Naive thymus-derived CD4-positive, alpha-beta T cell (primary cell): ENCODE results near the gene AFDN. TPM values are rescaled to one million over a fixed set of nuclear protein-coding genes. Genes with fewer than 3 reads are reported as not detected.

Source experiments
- ATAC-seq: fragments of 150-1000 bp; cut with Tn5 transposase; 2 replicates; pipeline ENCODE4 v1.10.0; 2021; ENCODE audit warnings: mild to moderate bottlenecking, moderate library complexity
- CTCF ChIA-PET: fragments of 350-600 bp; sonication (Branson Sonifier 250); formaldehyde crosslinking; loops from one replicate; lab custom pipeline; 2021; ENCODE audit warnings: antibody characterized with exemption; lab: Charles Lee
- POLR2A ChIA-PET: fragments of 350-600 bp; sonication (Branson Sonifier 250); formaldehyde crosslinking; loops from one replicate; lab custom pipeline; 2021; ENCODE audit warnings: antibody characterized with exemption, inconsistent platforms; lab: Charles Lee
- DNase-seq, 9 donors: peaks; one replicate each; pipeline versions ENCODE4 v3.0.0 to v3.0.0-alpha.2; 2020 to 2022; ENCODE audit warnings: mixed read lengths in 1 of 9
- H3K27ac ChIP-seq: one replicate; pipeline ENCODE4 v1.7.0; 2013; ENCODE audit warnings: mild to moderate bottlenecking, low read depth, low read length, moderate library complexity
- H3K27me3 ChIP-seq, 2 donors: one replicate each; pipeline ENCODE4 v1.7.0; 2013; ENCODE audit warnings: low read length in 2 of 2, mild to moderate bottlenecking in 2 of 2, moderate library complexity in 2 of 2; ENCODE audit not compliant: control insufficient read depth in 2 of 2, insufficient read depth in 2 of 2
- H3K36me3 ChIP-seq, 3 experiments: 1 replicate in 2 of 3; 2 replicates in 1 of 3; pipeline ENCODE4 v1.7.0; 2013; ENCODE audit warnings: low read length in 3 of 3, mild to moderate bottlenecking in 3 of 3, moderate library complexity in 1 of 3; ENCODE audit not compliant: insufficient read depth in 3 of 3, control insufficient read depth in 2 of 3
- H3K4me1 ChIP-seq, 2 donors: one replicate each; pipeline ENCODE4 v1.7.0; 2013; ENCODE audit warnings: low read length in 2 of 2, mild to moderate bottlenecking in 2 of 2, moderate library complexity in 1 of 2; ENCODE audit not compliant: control insufficient read depth in 2 of 2, insufficient read depth in 2 of 2
- H3K4me3 ChIP-seq: 2 replicates; pipeline ENCODE4 v1.7.0; 2013; ENCODE audit warnings: mild to moderate bottlenecking, low read length
- H3K9me3 ChIP-seq, 3 experiments: 1 replicate in 2 of 3; 2 replicates in 1 of 3; pipeline ENCODE4 v1.7.0; 2013; ENCODE audit warnings: low read length in 3 of 3; ENCODE audit not compliant: control insufficient read depth in 2 of 3
- H3K27ac Mint-ChIP-seq, 9 donors: one replicate each; pipeline ENCODE4 v1.8.0; 2020 to 2022; ENCODE audit warnings: mixed read lengths in 9 of 9, mild to moderate bottlenecking in 8 of 9, moderate library complexity in 5 of 9, inconsistent platforms in 2 of 9
- H3K27me3 Mint-ChIP-seq, 5 donors: one replicate each; pipeline ENCODE4 v1.8.0; 2021 to 2022; ENCODE audit warnings: mixed read lengths in 5 of 5, mild to moderate bottlenecking in 1 of 5
- H3K36me3 Mint-ChIP-seq, 5 donors: one replicate each; pipeline ENCODE4 v1.8.0; 2020 to 2022; ENCODE audit warnings: mixed read lengths in 5 of 5, mild to moderate bottlenecking in 3 of 5, inconsistent platforms in 1 of 5
- H3K4me1 Mint-ChIP-seq, 7 donors: one replicate each; pipeline ENCODE4 v1.8.0; 2020 to 2022; ENCODE audit warnings: mixed read lengths in 7 of 7, mild to moderate bottlenecking in 3 of 7, inconsistent platforms in 1 of 7
- H3K4me3 Mint-ChIP-seq, 10 donors: one replicate each; pipeline ENCODE4 v1.8.0; 2020 to 2022; ENCODE audit warnings: mild to moderate bottlenecking in 10 of 10, mixed read lengths in 10 of 10, moderate library complexity in 6 of 10, inconsistent platforms in 2 of 10
- H3K9me3 Mint-ChIP-seq, 11 donors: one replicate each; pipeline ENCODE4 v1.8.0; 2020 to 2022; ENCODE audit warnings: mixed read lengths in 11 of 11, mild to moderate bottlenecking in 4 of 11, inconsistent platforms in 1 of 11, moderate library complexity in 1 of 11
- intact Hi-C, 2 donors: fragments of 100-400 bp; cut with micrococcal nuclease; formaldehyde crosslinking; loops; one replicate each; pipeline ENCODE4 v1.15.1; 2023
- polyA plus RNA-seq, 2 donors: library from polyadenylated mRNA; unstranded; fragments of 300-500 nt; fragmentation: Illumina TruSeq; gene quantifications; one replicate each; pipeline ENCODE4 v1.2.3, GENCODE V29; 2021
- total RNA-seq, 6 experiments: library from RNA in 5 of 6; stranded (reverse) in 5 of 6; gene quantifications; 1 replicate in 5 of 6; 2 replicates in 1 of 6; pipeline ENCODE4 v1.2.3 and lab custom pipeline; 2021 to 2026

Gene AFDN
- total and polyA plus RNA-seq, 7 experiments from 2014 or later = 0.08 to 55.1 (median 3.6) TPM

- no peak overlapping the region for H3K27ac Mint-ChIP-seq
- no peak for ATAC-seq
- Histone ChIP-seq H3K4me3 (no peak overlapping the region), H3K4me1 (no peaks in the 10 kb centered on the region), H3K27ac (no peak overlapping the region), H3K9me3 (no peaks in the 10 kb centered on the region), H3K36me3 (no peaks in the 10 kb centered on the region), H3K27me3 (no peaks in the 10 kb centered on the region)
- peaks cover 53 to 66% (median 57%) of the 10 kb centered on the region in 5 donors for H3K27me3 Mint-ChIP-seq
- no peak overlapping the region for H3K4me3 Mint-ChIP-seq
- H3K4me1 Mint-ChIP-seq = peaks cover 0 to 5% (median 4%) of the 10 kb centered on the region in 7 donors
- ChIA-PET CTCF (no interaction called here), POLR2A (no interaction called here)
- DNase-seq = no peak
- intact Hi-C loops = no loop called here
- no peaks in the 10 kb centered on the region for H3K36me3 Mint-ChIP-seq
- H3K9me3 Mint-ChIP-seq = peaks cover 0 to 2% (median 0%) of the 10 kb centered on the region in 11 donors
Measured at GRCh38 chr6:167802339-167802738, 24.4 kb upstream of the AFDN start.

- no peaks in the 10 kb centered on the region for H3K9me3 ChIP-seq
- H3K27me3 Mint-ChIP-seq = peaks cover 40 to 59% (median 49%) of the 10 kb centered on the region in 5 donors
- H3K27me3 ChIP-seq = no peaks in the 10 kb centered on the region
- DNase-seq (no peak), ATAC-seq (no peak)
- no peak overlapping the region for H3K27ac Mint-ChIP-seq
- no peak overlapping the region for H3K4me3 Mint-ChIP-seq
- H3K27ac ChIP-seq = no peak overlapping the region
- peaks cover 0 to 5% (median 0%) of the 10 kb centered on the region in 7 donors for H3K4me1 Mint-ChIP-seq
- ChIA-PET POLR2A (no interaction called here), CTCF (no interaction called here)
- H3K4me3 ChIP-seq = no peak overlapping the region
- H3K4me1 ChIP-seq = no peaks in the 10 kb centered on the region
- intact Hi-C loops = no loop called here
- no peaks in the 10 kb centered on the region for H3K9me3 Mint-ChIP-seq
- H3K36me3 ChIP-seq = no peaks in the 10 kb centered on the region
- no peaks in the 10 kb centered on the region for H3K36me3 Mint-ChIP-seq
Measured at GRCh38 chr6:167803816-167804215, 22.9 kb upstream of the AFDN start.

GRCh38 chr6:167804281-167805013 lies 22.3 kb upstream of the AFDN start:
- Mint-ChIP-seq H3K4me1 (peaks cover 0 to 5% (median 0%) of the 10 kb centered on the region in 7 donors), H3K4me3 (no peak overlapping the region), H3K27me3 (peaks cover 40 to 57% (median 46%) of the 10 kb centered on the region in 5 donors), H3K9me3 (no peaks in the 10 kb centered on the region), H3K27ac (no peak overlapping the region), H3K36me3 (no peaks in the 10 kb centered on the region)
- H3K9me3 ChIP-seq = no peaks in the 10 kb centered on the region
- intact Hi-C loops = no loop called here
- H3K27me3 ChIP-seq = no peaks in the 10 kb centered on the region
- CTCF ChIA-PET = no interaction called here
- no peak for ATAC-seq
- no peak overlapping the region for H3K4me3 ChIP-seq
- no peaks in the 10 kb centered on the region for H3K4me1 ChIP-seq
- no peak overlapping the region for H3K27ac ChIP-seq
- no peaks in the 10 kb centered on the region for H3K36me3 ChIP-seq
- POLR2A ChIA-PET = no interaction called here
- no peak for DNase-seq

GRCh38 chr6:167805349-167806060 lies 21.2 kb upstream of the AFDN start:
- Mint-ChIP-seq H3K27ac (no peak overlapping the region), H3K4me3 (no peak overlapping the region), H3K4me1 (peaks cover 0 to 5% (median 0%) of the 10 kb centered on the region in 7 donors), H3K36me3 (no peaks in the 10 kb centered on the region), H3K27me3 (peaks cover 42 to 57% (median 44%) of the 10 kb centered on the region in 5 donors), H3K9me3 (no peaks in the 10 kb centered on the region)
- DNase-seq = no peak
- Histone ChIP-seq H3K36me3 (no peaks in the 10 kb centered on the region), H3K4me1 (no peaks in the 10 kb centered on the region), H3K4me3 (no peak overlapping the region), H3K27ac (no peak overlapping the region), H3K27me3 (no peaks in the 10 kb centered on the region), H3K9me3 (no peaks in the 10 kb centered on the region)
- ChIA-PET POLR2A (no interaction called here), CTCF (no interaction called here)
- intact Hi-C loops = no loop called here
- ATAC-seq = no peak

GRCh38 chr6:167806061-167806700 lies 20.5 kb upstream of the AFDN start:
- ChIA-PET CTCF (no interaction called here), POLR2A (no interaction called here)
- intact Hi-C loops = no loop called here
- Mint-ChIP-seq H3K9me3 (peaks cover 0 to 2% (median 0%) of the 10 kb centered on the region in 11 donors), H3K36me3 (no peaks in the 10 kb centered on the region), H3K27ac (no peak overlapping the region), H3K27me3 (peaks cover 44 to 61% (median 47%) of the 10 kb centered on the region in 5 donors), H3K4me1 (peaks cover 0 to 5% (median 0%) of the 10 kb centered on the region in 7 donors), H3K4me3 (no peak overlapping the region)
- Histone ChIP-seq H3K27me3 (no peaks in the 10 kb centered on the region), H3K27ac (no peak overlapping the region), H3K36me3 (no peaks in the 10 kb centered on the region), H3K4me3 (no peak overlapping the region), H3K4me1 (no peaks in the 10 kb centered on the region), H3K9me3 (no peaks in the 10 kb centered on the region)
- no peak for DNase-seq
- ATAC-seq = no peak

- Mint-ChIP-seq H3K27me3 (peaks cover 41 to 62% (median 43%) of the 10 kb centered on the region in 5 donors), H3K4me3 (no peak overlapping the region), H3K27ac (no peak overlapping the region), H3K36me3 (no peaks in the 10 kb centered on the region), H3K9me3 (peaks cover 0 to 3% (median 0%) of the 10 kb centered on the region in 11 donors), H3K4me1 (peaks cover 0 to 5% (median 0%) of the 10 kb centered on the region in 7 donors)
- Histone ChIP-seq H3K4me1 (no peaks in the 10 kb centered on the region), H3K27ac (no peak overlapping the region), H3K27me3 (no peaks in the 10 kb centered on the region), H3K4me3 (no peak overlapping the region), H3K9me3 (no peaks in the 10 kb centered on the region), H3K36me3 (no peaks in the 10 kb centered on the region)
- intact Hi-C loops = no loop called here
- no peak for DNase-seq
- ChIA-PET POLR2A (no interaction called here), CTCF (no interaction called here)
- no peak for ATAC-seq
Measured at GRCh38 chr6:167807200-167807599, 19.5 kb upstream of the AFDN start.
